ENCODE data around the gene ACBD4. TPM values are rescaled to one million over a fixed set of nuclear protein-coding genes. Genes with fewer than 3 reads are reported as not detected.

ACBD4 gene
- total and polyA plus RNA-seq, 2 of the 13 experiments (the other 11 are each of a cell fraction or from before 2014, with no cell fraction given): 16.1 to 26.9 TPM

DNA sequence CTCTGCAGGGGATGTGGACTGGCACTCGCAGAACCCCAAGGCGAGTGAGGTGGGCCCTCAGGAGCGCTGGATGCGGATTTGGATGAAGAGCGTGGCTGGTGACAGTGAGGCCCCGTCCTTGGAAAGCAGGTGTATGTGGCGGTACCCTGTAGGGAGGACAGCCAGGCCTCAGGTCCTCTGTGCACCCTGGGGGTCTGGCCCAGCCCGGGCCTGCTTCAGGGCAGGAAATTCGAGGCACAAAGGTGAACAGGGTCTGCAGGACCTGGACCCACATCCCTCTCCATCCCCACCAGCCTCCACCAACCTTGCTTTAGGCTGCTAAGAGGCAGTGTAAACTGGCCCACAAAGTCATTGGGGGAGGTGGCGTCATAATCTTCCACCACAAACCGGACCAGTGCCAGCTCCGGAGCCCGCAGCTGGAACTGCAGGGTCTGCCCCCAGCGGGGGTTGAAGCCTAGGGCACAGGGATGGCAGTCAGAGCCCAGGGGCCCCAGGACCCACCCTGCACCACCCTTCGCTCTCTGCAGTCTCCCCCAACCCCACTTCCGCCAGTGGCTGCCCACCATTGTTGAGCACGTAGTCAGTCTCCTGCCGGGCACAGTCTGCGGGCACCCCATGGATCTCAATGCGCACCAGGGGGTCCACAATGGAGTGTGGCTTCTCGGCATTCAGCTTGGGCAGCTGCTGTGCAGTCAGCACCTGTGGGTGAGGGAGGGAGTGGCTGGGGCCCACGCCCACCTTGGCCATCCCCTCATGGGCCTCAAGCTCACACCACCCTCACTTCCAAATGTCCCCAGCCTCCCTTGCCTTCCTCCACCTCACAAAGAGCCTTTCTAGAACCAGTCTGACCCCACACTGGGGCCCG lies 22.7 kb upstream of the ACBD4 start (continued):
- TF ChIP-seq, protein P1, sequence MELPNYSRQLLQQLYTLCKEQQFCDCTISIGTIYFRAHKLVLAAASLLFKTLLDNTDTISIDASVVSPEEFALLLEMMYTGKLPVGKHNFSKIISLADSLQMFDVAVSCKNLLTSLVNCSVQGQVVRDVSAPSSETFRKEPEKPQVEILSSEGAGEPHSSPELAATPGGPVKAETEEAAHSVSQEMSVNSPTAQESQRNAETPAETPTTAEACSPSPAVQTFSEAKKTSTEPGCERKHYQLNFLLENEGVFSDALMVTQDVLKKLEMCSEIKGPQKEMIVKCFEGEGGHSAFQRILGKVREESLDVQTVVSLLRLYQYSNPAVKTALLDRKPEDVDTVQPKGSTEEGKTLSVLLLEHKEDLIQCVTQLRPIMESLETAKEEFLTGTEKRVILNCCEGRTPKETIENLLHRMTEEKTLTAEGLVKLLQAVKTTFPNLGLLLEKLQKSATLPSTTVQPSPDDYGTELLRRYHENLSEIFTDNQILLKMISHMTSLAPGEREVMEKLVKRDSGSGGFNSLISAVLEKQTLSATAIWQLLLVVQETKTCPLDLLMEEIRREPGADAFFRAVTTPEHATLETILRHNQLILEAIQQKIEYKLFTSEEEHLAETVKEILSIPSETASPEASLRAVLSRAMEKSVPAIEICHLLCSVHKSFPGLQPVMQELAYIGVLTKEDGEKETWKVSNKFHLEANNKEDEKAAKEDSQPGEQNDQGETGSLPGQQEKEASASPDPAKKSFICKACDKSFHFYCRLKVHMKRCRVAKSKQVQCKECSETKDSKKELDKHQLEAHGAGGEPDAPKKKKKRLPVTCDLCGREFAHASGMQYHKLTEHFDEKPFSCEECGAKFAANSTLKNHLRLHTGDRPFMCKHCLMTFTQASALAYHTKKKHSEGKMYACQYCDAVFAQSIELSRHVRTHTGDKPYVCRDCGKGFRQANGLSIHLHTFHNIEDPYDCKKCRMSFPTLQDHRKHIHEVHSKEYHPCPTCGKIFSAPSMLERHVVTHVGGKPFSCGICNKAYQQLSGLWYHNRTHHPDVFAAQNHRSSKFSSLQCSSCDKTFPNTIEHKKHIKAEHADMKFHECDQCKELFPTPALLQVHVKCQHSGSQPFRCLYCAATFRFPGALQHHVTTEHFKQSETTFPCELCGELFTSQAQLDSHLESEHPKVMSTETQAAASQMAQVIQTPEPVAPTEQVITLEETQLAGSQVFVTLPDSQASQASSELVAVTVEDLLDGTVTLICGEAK (IDR thresholded peaks at IDR 0.05): no peak
- TF ChIP-seq, protein P1 (CRISPR knock-in tag; IDR thresholded peaks at IDR 0.05): no peak
- no peak for TF ChIP-seq JUN (CRISPR knock-in tag; IDR thresholded peaks at IDR 0.05)
- TF ChIP-seq SOX13 (IDR thresholded peaks at IDR 0.05): no peak
- TF ChIP-seq SOX13 (CRISPR knock-in tag; conservative IDR thresholded peaks at IDR 0.05 in 1 of 2, IDR thresholded peaks at IDR 0.05 in 1 of 2): no peak
- TF ChIP-seq TCF12 (IDR thresholded peaks at IDR 0.05): no peak
- no peak for TF ChIP-seq TCF12 (CRISPR knock-in tag; IDR thresholded peaks at IDR 0.05)
- no peak for TF ChIP-seq SRY (CRISPR knock-in tag; IDR thresholded peaks at IDR 0.05)
- TF ChIP-seq, protein P2, sequence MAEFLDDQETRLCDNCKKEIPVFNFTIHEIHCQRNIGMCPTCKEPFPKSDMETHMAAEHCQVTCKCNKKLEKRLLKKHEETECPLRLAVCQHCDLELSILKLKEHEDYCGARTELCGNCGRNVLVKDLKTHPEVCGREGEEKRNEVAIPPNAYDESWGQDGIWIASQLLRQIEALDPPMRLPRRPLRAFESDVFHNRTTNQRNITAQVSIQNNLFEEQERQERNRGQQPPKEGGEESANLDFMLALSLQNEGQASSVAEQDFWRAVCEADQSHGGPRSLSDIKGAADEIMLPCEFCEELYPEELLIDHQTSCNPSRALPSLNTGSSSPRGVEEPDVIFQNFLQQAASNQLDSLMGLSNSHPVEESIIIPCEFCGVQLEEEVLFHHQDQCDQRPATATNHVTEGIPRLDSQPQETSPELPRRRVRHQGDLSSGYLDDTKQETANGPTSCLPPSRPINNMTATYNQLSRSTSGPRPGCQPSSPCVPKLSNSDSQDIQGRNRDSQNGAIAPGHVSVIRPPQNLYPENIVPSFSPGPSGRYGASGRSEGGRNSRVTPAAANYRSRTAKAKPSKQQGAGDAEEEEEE (CRISPR knock-in tag; IDR thresholded peaks at IDR 0.05; ENCODE audit: borderline replicate concordance): no peak
- no peak for TF ChIP-seq KMT2A (CRISPR knock-in tag; IDR thresholded peaks at IDR 0.05)
- no peak for TF ChIP-seq SKIL (CRISPR knock-in tag; IDR thresholded peaks at IDR 0.05; ENCODE audit: borderline replicate concordance)
- TF ChIP-seq, protein P3, sequence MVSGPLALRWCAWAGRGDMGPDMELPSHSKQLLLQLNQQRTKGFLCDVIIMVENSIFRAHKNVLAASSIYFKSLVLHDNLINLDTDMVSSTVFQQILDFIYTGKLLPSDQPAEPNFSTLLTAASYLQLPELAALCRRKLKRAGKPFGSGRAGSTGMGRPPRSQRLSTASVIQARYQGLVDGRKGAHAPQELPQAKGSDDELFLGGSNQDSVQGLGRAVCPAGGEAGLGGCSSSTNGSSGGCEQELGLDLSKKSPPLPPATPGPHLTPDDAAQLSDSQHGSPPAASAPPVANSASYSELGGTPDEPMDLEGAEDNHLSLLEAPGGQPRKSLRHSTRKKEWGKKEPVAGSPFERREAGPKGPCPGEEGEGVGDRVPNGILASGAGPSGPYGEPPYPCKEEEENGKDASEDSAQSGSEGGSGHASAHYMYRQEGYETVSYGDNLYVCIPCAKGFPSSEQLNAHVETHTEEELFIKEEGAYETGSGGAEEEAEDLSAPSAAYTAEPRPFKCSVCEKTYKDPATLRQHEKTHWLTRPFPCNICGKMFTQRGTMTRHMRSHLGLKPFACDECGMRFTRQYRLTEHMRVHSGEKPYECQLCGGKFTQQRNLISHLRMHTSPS (CRISPR knock-in tag; IDR thresholded peaks at IDR 0.05; ENCODE audit: low read depth): no peak
- TF ChIP-seq NR2F6 (IDR thresholded peaks at IDR 0.05): no peak
- no peak for TF ChIP-seq NR2F6 (CRISPR knock-in tag; IDR thresholded peaks at IDR 0.05)
- TF ChIP-seq ARHGAP35 (CRISPR knock-in tag; IDR thresholded peaks at IDR 0.05; ENCODE audit: borderline replicate concordance): no peak
